ENCODE measurements around the gene HOXD12.

- TF ChIP-seq CTCF (IDR thresholded peaks at IDR 0.05): no peak
- TF ChIP-seq POLR2A (IDR thresholded peaks at IDR 0.05): no peak
- TF ChIP-seq EP300 (IDR thresholded peaks at IDR 0.05; ENCODE audit: low read depth): no peak
- no peak for TF ChIP-seq POLR2AphosphoS5 (IDR thresholded peaks at IDR 0.05)
Observed at GRCh38 chr2:176142281-176142680, 42.7 kb downstream of the HOXD12 start.

Measured in transverse colon (tissue), 4 donors.